Measurements from ENCODE around the gene TMEM108. TPM values are rescaled to one million over a fixed set of nuclear protein-coding genes. Genes with fewer than 3 reads are reported as not detected.

TMEM108 gene
- total RNA-seq, 1 donor from 2014 or later = 2.4 TPM

DNA sequence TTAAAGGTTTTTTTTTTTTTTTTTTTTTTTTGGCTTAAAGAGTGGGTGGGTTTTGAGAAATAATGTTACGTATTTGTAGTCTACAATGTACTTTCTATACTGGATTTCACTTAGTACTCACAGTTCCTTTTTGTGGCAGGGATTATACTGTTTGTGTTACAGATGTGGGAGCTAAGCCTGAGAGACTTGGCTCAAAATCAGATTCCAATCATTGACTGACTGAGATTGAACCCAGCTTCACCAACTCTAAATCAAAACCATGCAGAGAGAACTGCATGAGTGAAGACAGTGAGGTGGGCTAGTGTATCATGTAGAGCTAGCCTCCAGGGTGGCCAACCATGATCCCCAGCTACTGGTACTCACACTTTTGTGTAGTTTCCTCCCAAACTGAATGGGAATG, 68.0 kb downstream of the TMEM108 start:
- no peaks in the 10 kb centered on the region for H3K36me3 ChIP-seq
- no peaks in the 10 kb centered on the region for H3K4me1 ChIP-seq
- no peaks in the 10 kb centered on the region for H3K27me3 ChIP-seq (ENCODE audit: low read depth)
- no peak overlapping the region for H3K4me3 ChIP-seq
- no peak overlapping the region for H3K27ac ChIP-seq (replicated peaks)
- DNase-seq = no peak
- TF ChIP-seq, protein P1, sequence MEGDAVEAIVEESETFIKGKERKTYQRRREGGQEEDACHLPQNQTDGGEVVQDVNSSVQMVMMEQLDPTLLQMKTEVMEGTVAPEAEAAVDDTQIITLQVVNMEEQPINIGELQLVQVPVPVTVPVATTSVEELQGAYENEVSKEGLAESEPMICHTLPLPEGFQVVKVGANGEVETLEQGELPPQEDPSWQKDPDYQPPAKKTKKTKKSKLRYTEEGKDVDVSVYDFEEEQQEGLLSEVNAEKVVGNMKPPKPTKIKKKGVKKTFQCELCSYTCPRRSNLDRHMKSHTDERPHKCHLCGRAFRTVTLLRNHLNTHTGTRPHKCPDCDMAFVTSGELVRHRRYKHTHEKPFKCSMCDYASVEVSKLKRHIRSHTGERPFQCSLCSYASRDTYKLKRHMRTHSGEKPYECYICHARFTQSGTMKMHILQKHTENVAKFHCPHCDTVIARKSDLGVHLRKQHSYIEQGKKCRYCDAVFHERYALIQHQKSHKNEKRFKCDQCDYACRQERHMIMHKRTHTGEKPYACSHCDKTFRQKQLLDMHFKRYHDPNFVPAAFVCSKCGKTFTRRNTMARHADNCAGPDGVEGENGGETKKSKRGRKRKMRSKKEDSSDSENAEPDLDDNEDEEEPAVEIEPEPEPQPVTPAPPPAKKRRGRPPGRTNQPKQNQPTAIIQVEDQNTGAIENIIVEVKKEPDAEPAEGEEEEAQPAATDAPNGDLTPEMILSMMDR (IDR thresholded peaks at IDR 0.05; ENCODE audit: borderline replicate concordance) = no peak
- intact Hi-C loops (cut with micrococcal nuclease) = no loop called here
- H3K9me3 ChIP-seq (replicated peaks) = peaks cover 4% of the 10 kb centered on the region

DNA sequence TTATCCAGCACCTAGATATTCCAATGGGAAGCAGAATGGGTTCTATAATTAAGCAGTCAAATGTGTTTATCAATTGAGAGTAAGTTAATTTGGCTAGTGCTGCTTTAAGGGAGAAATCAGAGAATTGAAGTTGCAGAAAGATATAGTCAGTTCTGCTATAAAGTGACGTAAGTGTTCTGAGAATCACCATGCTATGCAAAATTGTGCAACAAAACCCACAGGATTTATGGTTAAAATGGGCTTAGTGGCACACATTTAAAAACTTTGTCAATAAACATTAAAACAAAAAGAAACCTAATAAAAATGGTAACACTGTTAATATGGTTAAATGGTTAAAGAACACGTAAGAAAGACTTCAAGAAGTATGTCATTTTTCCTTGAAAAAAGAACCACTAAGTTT, 74.5 kb downstream of the TMEM108 start:
- Histone ChIP-seq H3K9me3 (replicated peaks) (no peaks in the 10 kb centered on the region), H3K4me3 (no peak overlapping the region)
- no peak for DNase-seq

GRCh38 chr3:133113526-133113925, 75.3 kb downstream of the TMEM108 start:
- Histone ChIP-seq H3K4me3 (no peak overlapping the region), H3K36me3 (no peaks in the 10 kb centered on the region), H3K4me1 (no peaks in the 10 kb centered on the region), H3K27ac (replicated peaks) (no peak overlapping the region), H3K27me3 (ENCODE audit: low read depth) (peaks cover 5% of the 10 kb centered on the region), H3K9me3 (replicated peaks) (no peaks in the 10 kb centered on the region)
- intact Hi-C loops (cut with micrococcal nuclease) = no loop called here
- TF ChIP-seq, protein P1 (IDR thresholded peaks at IDR 0.05; ENCODE audit: borderline replicate concordance) = no peak
- no peak for DNase-seq

More for the DNA sequence above, 74.5 kb downstream of the TMEM108 start:
- Histone ChIP-seq H3K27ac (replicated peaks) (no peak overlapping the region), H3K27me3 (ENCODE audit: low read depth) (peaks cover 5% of the 10 kb centered on the region), H3K4me1 (no peaks in the 10 kb centered on the region), H3K36me3 (no peaks in the 10 kb centered on the region)
- TF ChIP-seq, protein P1 (IDR thresholded peaks at IDR 0.05; ENCODE audit: borderline replicate concordance) = no peak
- intact Hi-C loops (cut with micrococcal nuclease) = no loop called here

DNA sequence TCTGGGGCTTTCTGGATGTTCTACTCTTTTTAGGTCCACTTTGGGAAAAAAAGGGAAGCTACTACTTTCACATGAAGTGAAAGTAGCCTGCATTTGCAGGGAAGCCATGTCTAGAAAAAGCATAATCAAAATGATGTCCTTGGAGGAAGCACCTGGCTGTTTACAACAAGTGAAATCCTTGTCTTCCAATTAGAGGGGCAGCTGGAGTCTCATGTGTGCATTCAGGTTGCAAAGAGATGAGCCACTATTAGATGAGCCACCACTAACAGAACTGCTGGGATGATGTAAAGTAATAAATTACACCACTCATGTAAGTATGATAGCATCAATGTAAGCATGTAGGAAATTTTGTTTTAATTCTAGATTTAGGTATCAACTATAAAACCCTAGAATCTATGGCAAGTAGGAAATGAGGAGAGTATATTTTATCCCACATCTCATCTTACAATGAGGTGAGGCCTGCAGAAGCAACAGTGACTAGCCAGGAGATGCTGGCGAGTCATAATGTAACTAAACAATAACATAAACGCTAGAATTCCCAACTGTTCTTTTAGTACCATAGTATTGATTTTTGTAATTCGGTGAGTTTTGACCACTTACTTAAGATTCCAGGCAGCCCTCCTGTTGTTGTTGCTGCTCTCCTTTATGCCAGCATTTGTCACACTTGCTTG, 75.9 kb downstream of the TMEM108 start:
- H3K9me3 ChIP-seq (replicated peaks) = no peaks in the 10 kb centered on the region

GRCh38 chr3:133115176-133115575, 77.0 kb downstream of the TMEM108 start:
- Histone ChIP-seq H3K27me3 (ENCODE audit: low read depth) (peaks cover 5% of the 10 kb centered on the region), H3K36me3 (no peaks in the 10 kb centered on the region), H3K4me3 (no peak overlapping the region), H3K4me1 (no peaks in the 10 kb centered on the region), H3K27ac (replicated peaks) (no peak overlapping the region), H3K9me3 (replicated peaks) (no peaks in the 10 kb centered on the region)
- DNase-seq = no peak
- TF ChIP-seq, protein P1 (IDR thresholded peaks at IDR 0.05; ENCODE audit: borderline replicate concordance) = no peak
- intact Hi-C loops (cut with micrococcal nuclease) = no loop called here

More for the DNA sequence above, 75.9 kb downstream of the TMEM108 start:
- Histone ChIP-seq H3K4me3 (no peak overlapping the region), H3K27me3 (ENCODE audit: low read depth) (peaks cover 5% of the 10 kb centered on the region), H3K36me3 (no peaks in the 10 kb centered on the region), H3K27ac (replicated peaks) (no peak overlapping the region), H3K4me1 (no peaks in the 10 kb centered on the region)
- TF ChIP-seq, protein P1 (IDR thresholded peaks at IDR 0.05; ENCODE audit: borderline replicate concordance) = no peak
- DNase-seq = no peak
- intact Hi-C loops (cut with micrococcal nuclease) = no loop called here

All from left ventricle myocardium inferior (tissue), 1 donor.